Liver (tissue), 9 donors: ENCODE measurements around the gene ZNF597. TPM values are rescaled to one million over a fixed set of nuclear protein-coding genes. Genes with fewer than 3 reads are reported as not detected.

Source experiments
- DNase-seq: peaks from one replicate; pipeline ENCODE4 v3.0.0-alpha.2; 2017; ENCODE audit warnings: low spot score
- H3K27ac ChIP-seq, 2 donors: one replicate each; pipeline ENCODE4 v1.7.0; 2013; ENCODE audit warnings: inconsistent platforms in 2 of 2, low read length in 2 of 2, control low read depth in 1 of 2, low read depth in 1 of 2, mild to moderate bottlenecking in 1 of 2
- H3K27me3 ChIP-seq, 4 donors: one replicate each; pipeline versions ENCODE4 v1.6.1 to v1.7.0; 2013; ENCODE audit warnings: low read length in 3 of 4, inconsistent platforms in 1 of 4, mild to moderate bottlenecking in 1 of 4, moderate library complexity in 1 of 4; ENCODE audit not compliant: control insufficient read depth in 4 of 4, insufficient read depth in 4 of 4
- H3K36me3 ChIP-seq, 4 donors: one replicate each; pipeline versions ENCODE4 v1.6.1 to v1.7.0; 2013; ENCODE audit warnings: low read length in 3 of 4, mild to moderate bottlenecking in 3 of 4, low read depth in 1 of 4, moderate library complexity in 1 of 4; ENCODE audit not compliant: control insufficient read depth in 4 of 4, insufficient read depth in 3 of 4
- H3K4me1 ChIP-seq, 4 donors: one replicate each; pipeline versions ENCODE4 v1.6.1 to v1.7.0; 2013; ENCODE audit warnings: low read length in 3 of 4, mild to moderate bottlenecking in 3 of 4, moderate library complexity in 1 of 4; ENCODE audit not compliant: control insufficient read depth in 4 of 4, insufficient read depth in 4 of 4
- H3K4me3 ChIP-seq, 3 donors: one replicate each; pipeline versions ENCODE4 v1.6.1 to v1.7.0; 2013; ENCODE audit warnings: low read length in 3 of 3, control low read depth in 1 of 3, low read depth in 1 of 3, mild to moderate bottlenecking in 1 of 3
- H3K9ac ChIP-seq, 2 donors: one replicate each; pipeline ENCODE4 v1.7.0; 2013; ENCODE audit warnings: low read length in 2 of 2, mild to moderate bottlenecking in 2 of 2, moderate library complexity in 2 of 2, control low read depth in 1 of 2, low read depth in 1 of 2
- H3K9me3 ChIP-seq, 4 donors: one replicate each; pipeline versions ENCODE4 v1.6.1 to v1.7.0; 2013; ENCODE audit warnings: low read length in 3 of 4; ENCODE audit not compliant: control insufficient read depth in 4 of 4
- ATF3 ChIP-seq: IDR thresholded peaks from 2 replicates; pipeline ENCODE4 v1.6.1; 2016; ENCODE audit warnings: antibody characterized with exemption
- CTCF ChIP-seq: fragments of 150-350 bp; IDR thresholded peaks from 2 replicates; pipeline ENCODE4 v1.5.1; 2017; ENCODE audit warnings: improper control_type of control experiment, low read depth, low read length; ENCODE audit not compliant: missing input control
- EGR1 ChIP-seq, 2 donors: IDR thresholded peaks; 2 replicates each; pipeline ENCODE4 v1.6.1; 2016 to 2018; ENCODE audit warnings: antibody characterized with exemption in 2 of 2, low read depth in 2 of 2
- FOXA1 ChIP-seq: IDR thresholded peaks from 2 replicates; pipeline ENCODE4 v1.6.1; 2016; ENCODE audit warnings: antibody characterized with exemption
- FOXA2 ChIP-seq: IDR thresholded peaks from 2 replicates; pipeline ENCODE4 v1.6.1; 2016; ENCODE audit warnings: antibody characterized with exemption
- GABPA ChIP-seq, 2 donors: IDR thresholded peaks in 1 of 2; conservative IDR thresholded peaks in 1 of 2; 2 replicates each; pipeline ENCODE4 v1.6.1; 2016; ENCODE audit warnings: antibody characterized with exemption in 2 of 2, mild to moderate bottlenecking in 1 of 2, moderate library complexity in 1 of 2
- HNF4A ChIP-seq, 2 donors: conservative IDR thresholded peaks; 2 replicates each; pipeline ENCODE4 v1.6.1; 2016; ENCODE audit warnings: antibody characterized with exemption in 2 of 2, mild to moderate bottlenecking in 2 of 2
- HNF4G ChIP-seq: IDR thresholded peaks from 2 replicates; pipeline ENCODE4 v1.6.1; 2016; ENCODE audit warnings: antibody characterized with exemption
- JUND ChIP-seq, 2 donors: IDR thresholded peaks; 2 replicates each; pipeline ENCODE4 v1.6.1; 2016; ENCODE audit warnings: antibody characterized with exemption in 2 of 2
- NR2F2 ChIP-seq: IDR thresholded peaks from 2 replicates; pipeline ENCODE4 v1.6.1; 2016; ENCODE audit warnings: antibody characterized with exemption
- RAD21 ChIP-seq, 2 donors: IDR thresholded peaks; 2 replicates each; pipeline ENCODE4 v1.6.1; 2016; ENCODE audit warnings: antibody characterized with exemption in 2 of 2, mild to moderate bottlenecking in 2 of 2
- REST ChIP-seq: IDR thresholded peaks from 2 replicates; pipeline ENCODE4 v1.6.1; 2016; ENCODE audit warnings: antibody characterized with exemption, mild to moderate bottlenecking
- RXRA ChIP-seq, 2 donors: IDR thresholded peaks; 2 replicates each; pipeline ENCODE4 v1.6.1; 2017 to 2018; ENCODE audit warnings: antibody characterized with exemption in 2 of 2, mild to moderate bottlenecking in 1 of 2
- SP1 ChIP-seq: IDR thresholded peaks from 2 replicates; pipeline ENCODE4 v1.6.1; 2018; ENCODE audit warnings: antibody characterized with exemption, mild to moderate bottlenecking
- TAF1 ChIP-seq: conservative IDR thresholded peaks from 2 replicates; pipeline ENCODE4 v1.6.1; 2016; ENCODE audit warnings: antibody characterized with exemption, mild to moderate bottlenecking
- YY1 ChIP-seq: IDR thresholded peaks from 2 replicates; pipeline ENCODE4 v1.6.1; 2016; ENCODE audit warnings: antibody characterized with exemption, mild to moderate bottlenecking
- WGBS: extraction: QIAGEN DNeasy Blood & Tissue Kit; methylation state at CpG from one replicate; pipeline ENCODE4 v1.1.7; 2013; 5-methylcytosine and 5-hydroxymethylcytosine counted together
- polyA plus RNA-seq, 2 donors: library from polyadenylated mRNA; stranded (reverse) in 1 of 2; unstranded in 1 of 2; fragments of 200-250 nt in 1 of 2; fragments of >200 nt in 1 of 2; fragmentation: Nextera tagmentation in 1 of 2; extraction: Ambion mirVana in 1 of 2; gene quantifications; one replicate each; pipeline versions ENCODE4 v1.2.1 to v1.2.3, GENCODE V29; 2013 to 2015
- total RNA-seq, 2 donors: library from RNA; depleted of rRNA; stranded (reverse); fragments of >200 nt; gene quantifications; one replicate each; pipeline ENCODE4 v1.2.3, GENCODE V29; 2014
- TF ChIP-seq, protein P1 (sequence below): IDR thresholded peaks from 2 replicates; pipeline ENCODE4 v1.6.1; 2016; ENCODE audit warnings: antibody characterized with exemption
- TF ChIP-seq, protein P2 (sequence below): IDR thresholded peaks from 2 replicates; pipeline ENCODE4 v1.6.1; 2016; ENCODE audit warnings: antibody characterized with exemption
- donor health status: healthy.
- donor health status: healthy.
- donor health status: healthy.
- donor health status: healthy.
- donor health status: healthy.

Gene ZNF597
- total and polyA plus RNA-seq, 4 donors = 0.53 to 1.7 (median 0.85) TPM

GRCh38 chr16:3485821-3486505 lies 42.7 kb upstream of the ZNF597 start:
- Histone ChIP-seq H3K9ac (no peak overlapping the region), H3K4me1 (peaks cover 0 to 3% (median 2%) of the 10 kb centered on the region in 4 donors), H3K27me3 (no peaks in the 10 kb centered on the region), H3K4me3 (no peak overlapping the region), H3K9me3 (no peaks in the 10 kb centered on the region), H3K36me3 (peaks cover 22 to 59% (median 34%) of the 10 kb centered on the region in 4 donors), H3K27ac (no peak overlapping the region)
- no peak for DNase-seq
- WGBS = 95% methylated on average over 20 of the region's 20 CpGs
- no peak for TF ChIP-seq HNF4G
- no peak for TF ChIP-seq TAF1
- TF ChIP-seq JUND (IDR thresholded peaks at IDR 0.05) = no peak
- TF ChIP-seq EGR1 (IDR thresholded peaks at IDR 0.05; ENCODE audit: low read depth in 2 of 2) = no peak
- TF ChIP-seq RXRA (IDR thresholded peaks at IDR 0.05) = no peak
- no peak for TF ChIP-seq FOXA2
- no peak for TF ChIP-seq YY1

- Histone ChIP-seq H3K4me1 (peaks cover 0 to 3% (median 0%) of the 10 kb centered on the region in 4 donors), H3K9ac (no peak overlapping the region), H3K9me3 (no peaks in the 10 kb centered on the region), H3K27ac (no peak overlapping the region), H3K4me3 (no peak overlapping the region), H3K27me3 (no peaks in the 10 kb centered on the region), H3K36me3 (peaks cover 22 to 61% (median 34%) of the 10 kb centered on the region in 4 donors)
- no peak for DNase-seq
- no peak for TF ChIP-seq HNF4G
- TF ChIP-seq RAD21 (IDR thresholded peaks at IDR 0.05) = no peak
- no peak for TF ChIP-seq TAF1
- TF ChIP-seq JUND (IDR thresholded peaks at IDR 0.05) = no peak
- TF ChIP-seq EGR1 (IDR thresholded peaks at IDR 0.05; ENCODE audit: low read depth in 2 of 2) = no peak
- TF ChIP-seq YY1 = no peak
- no peak for TF ChIP-seq RXRA (IDR thresholded peaks at IDR 0.05)
- TF ChIP-seq REST = no peak
- no peak for TF ChIP-seq ATF3
- TF ChIP-seq FOXA2 = no peak
- no peak for TF ChIP-seq GABPA (IDR thresholded peaks at IDR 0.05 in 1 of 2, conservative IDR thresholded peaks at IDR 0.05 in 1 of 2)
- TF ChIP-seq HNF4A (conservative IDR thresholded peaks at IDR 0.05) = no peak
- TF ChIP-seq, protein P1, sequence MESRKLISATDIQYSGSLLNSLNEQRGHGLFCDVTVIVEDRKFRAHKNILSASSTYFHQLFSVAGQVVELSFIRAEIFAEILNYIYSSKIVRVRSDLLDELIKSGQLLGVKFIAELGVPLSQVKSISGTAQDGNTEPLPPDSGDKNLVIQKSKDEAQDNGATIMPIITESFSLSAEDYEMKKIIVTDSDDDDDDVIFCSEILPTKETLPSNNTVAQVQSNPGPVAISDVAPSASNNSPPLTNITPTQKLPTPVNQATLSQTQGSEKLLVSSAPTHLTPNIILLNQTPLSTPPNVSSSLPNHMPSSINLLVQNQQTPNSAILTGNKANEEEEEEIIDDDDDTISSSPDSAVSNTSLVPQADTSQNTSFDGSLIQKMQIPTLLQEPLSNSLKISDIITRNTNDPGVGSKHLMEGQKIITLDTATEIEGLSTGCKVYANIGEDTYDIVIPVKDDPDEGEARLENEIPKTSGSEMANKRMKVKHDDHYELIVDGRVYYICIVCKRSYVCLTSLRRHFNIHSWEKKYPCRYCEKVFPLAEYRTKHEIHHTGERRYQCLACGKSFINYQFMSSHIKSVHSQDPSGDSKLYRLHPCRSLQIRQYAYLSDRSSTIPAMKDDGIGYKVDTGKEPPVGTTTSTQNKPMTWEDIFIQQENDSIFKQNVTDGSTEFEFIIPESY = no peak
- TF ChIP-seq FOXA1 = no peak
- no peak for TF ChIP-seq CTCF
- TF ChIP-seq SP1 = no peak
- no peak for TF ChIP-seq NR2F2
- TF ChIP-seq, protein P2, sequence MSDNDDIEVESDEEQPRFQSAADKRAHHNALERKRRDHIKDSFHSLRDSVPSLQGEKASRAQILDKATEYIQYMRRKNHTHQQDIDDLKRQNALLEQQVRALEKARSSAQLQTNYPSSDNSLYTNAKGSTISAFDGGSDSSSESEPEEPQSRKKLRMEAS = no peak
- 90% methylated on average over 15 of the region's 15 CpGs for WGBS
These were observed 41.9 kb upstream of the ZNF597 start for GRCh38 chr16:3485097-3485745.
